WTC11 (cell line): ENCODE results near the gene SRCIN1. TPM values are rescaled to one million over a fixed set of nuclear protein-coding genes. Genes with fewer than 3 reads are reported as not detected.

Source experiments
- ATAC-seq: fragments of 200-7000 bp; cut with Tn5 transposase; 2 replicates; pipeline ENCODE4 v1.10.0; 2021; ENCODE audit warnings: mild to moderate bottlenecking, moderate library complexity
- CTCF ChIA-PET: fragments of 300-600 bp; sonication (Branson Sonifier 250); formaldehyde crosslinking; loops from one replicate; lab custom pipeline; 2021; ENCODE audit warnings: antibody characterized with exemption; lab: Charles Lee
- POLR2A ChIA-PET: fragments of 350-600 bp; sonication (Branson Sonifier 250); formaldehyde crosslinking; loops from one replicate; lab custom pipeline; 2021; ENCODE audit warnings: antibody characterized with exemption; lab: Charles Lee
- DNase-seq: peaks from one replicate; pipeline ENCODE4 v3.0.0; 2021; ENCODE audit warnings: low spot score
- H3K27ac Mint-ChIP-seq: 2 replicates; pipeline ENCODE4 v1.8.0; 2021; ENCODE audit warnings: mixed read lengths
- H3K27me3 Mint-ChIP-seq: 2 replicates; pipeline ENCODE4 v1.8.0; 2021; ENCODE audit warnings: low read depth, mild to moderate bottlenecking, moderate library complexity, mixed read lengths
- H3K36me3 Mint-ChIP-seq: 2 replicates; pipeline ENCODE4 v1.8.0; 2021; ENCODE audit warnings: mixed read lengths
- H3K4me1 Mint-ChIP-seq: 2 replicates; pipeline ENCODE4 v1.8.0; 2022; ENCODE audit warnings: mixed read lengths
- H3K4me3 Mint-ChIP-seq: 2 replicates; pipeline ENCODE4 v1.8.0; 2021; ENCODE audit warnings: mild to moderate bottlenecking, moderate library complexity, mixed read lengths
- H3K9me3 Mint-ChIP-seq: 2 replicates; pipeline ENCODE4 v1.8.0; 2021; ENCODE audit warnings: mixed read lengths
- ATF1 ChIP-seq: sonication (generic); formaldehyde crosslinking; IDR thresholded peaks from 2 replicates; pipeline ENCODE4 v1.8.1; 2023; ENCODE audit warnings: mild to moderate bottlenecking, moderate library complexity, missing genetic modification reagents
- CBFB ChIP-seq: sonication (generic); formaldehyde crosslinking; IDR thresholded peaks from 2 replicates; pipeline ENCODE4 v1.8.1; 2022; ENCODE audit warnings: mild to moderate bottlenecking, low read depth, missing genetic modification reagents
- ETV6 ChIP-seq: sonication (generic); formaldehyde crosslinking; IDR thresholded peaks from 2 replicates; pipeline ENCODE4 v1.8.1; 2022; ENCODE audit warnings: mild to moderate bottlenecking, missing genetic modification reagents
- FOXP1 ChIP-seq: sonication (generic); formaldehyde crosslinking; IDR thresholded peaks from 2 replicates; pipeline ENCODE4 v1.8.0; 2022; ENCODE audit warnings: missing genetic modification reagents, mild to moderate bottlenecking, moderate library complexity, borderline replicate concordance
- IRF2 ChIP-seq: sonication (generic); formaldehyde crosslinking; IDR thresholded peaks from 2 replicates; pipeline ENCODE4 v1.8.0; 2022; ENCODE audit warnings: low read depth, missing genetic modification reagents, borderline replicate concordance
- KAT7 ChIP-seq: sonication (generic); formaldehyde crosslinking; IDR thresholded peaks from 2 replicates; pipeline ENCODE4 v1.8.1; 2023; ENCODE audit warnings: missing genetic modification reagents, mild to moderate bottlenecking, borderline replicate concordance
- MXD4 ChIP-seq: fragments of 250-450 bp; sonication (Bioruptor Pico); IDR thresholded peaks from 2 replicates; pipeline ENCODE4 v1.8.0; 2021; ENCODE audit warnings: mild to moderate bottlenecking, moderate library complexity, borderline replicate concordance
- NFE2L1 ChIP-seq: sonication (generic); formaldehyde crosslinking; IDR thresholded peaks from 2 replicates; pipeline ENCODE4 v1.8.1; 2023; ENCODE audit warnings: missing genetic modification reagents
- NR1H2 ChIP-seq: sonication (generic); formaldehyde crosslinking; IDR thresholded peaks from 2 replicates; pipeline ENCODE4 v1.9.0; 2021; ENCODE audit warnings: mild to moderate bottlenecking, moderate library complexity, missing genetic modification reagents
- NR2C2 ChIP-seq: sonication (generic); formaldehyde crosslinking; IDR thresholded peaks from 2 replicates; pipeline ENCODE4 v1.8.0; 2022; ENCODE audit warnings: mild to moderate bottlenecking, missing genetic modification reagents
- RORB ChIP-seq: fragments of 250-450 bp; sonication (Bioruptor Pico); IDR thresholded peaks from 2 replicates; pipeline ENCODE4 v1.9.0; 2021; ENCODE audit warnings: mild to moderate bottlenecking
- TCF7 ChIP-seq: sonication (generic); formaldehyde crosslinking; IDR thresholded peaks from 2 replicates; pipeline ENCODE4 v1.8.0; 2022; ENCODE audit warnings: mild to moderate bottlenecking, low read depth, missing genetic modification reagents, moderate library complexity
- TP53 ChIP-seq: sonication (generic); formaldehyde crosslinking; IDR thresholded peaks from 2 replicates; pipeline ENCODE4 v1.8.1; 2023; ENCODE audit warnings: mild to moderate bottlenecking, missing genetic modification reagents
- ZNF263 ChIP-seq: sonication (generic); formaldehyde crosslinking; IDR thresholded peaks from 2 replicates; pipeline ENCODE4 v1.8.1; 2022; ENCODE audit warnings: low read depth, mild to moderate bottlenecking, moderate library complexity, missing genetic modification reagents
- ZNF396 ChIP-seq: fragments of 250-450 bp; sonication (Bioruptor Pico); IDR thresholded peaks from 2 replicates; pipeline ENCODE4 v1.8.0; 2021; ENCODE audit warnings: mild to moderate bottlenecking, moderate library complexity, borderline replicate concordance
- ZNF416 ChIP-seq: fragments of 250-450 bp; sonication (Bioruptor Pico); IDR thresholded peaks from 2 replicates; pipeline ENCODE4 v1.9.0; 2021; ENCODE audit warnings: mild to moderate bottlenecking, inconsistent platforms
- total RNA-seq: library from RNA; stranded (reverse); gene quantifications from 3 replicates; pipeline ENCODE4 v1.2.3, GENCODE V29; 2021
- TF ChIP-seq, protein P1 (sequence below): sonication (generic); formaldehyde crosslinking; IDR thresholded peaks from 2 replicates; pipeline ENCODE4 v1.8.1; 2023; ENCODE audit warnings: mild to moderate bottlenecking, moderate library complexity, missing genetic modification reagents
- TF ChIP-seq, protein P2 (sequence below): sonication (generic); formaldehyde crosslinking; conservative IDR thresholded peaks from 2 replicates; pipeline ENCODE4 v1.8.1; 2023; ENCODE audit warnings: mild to moderate bottlenecking, low read depth, missing genetic modification reagents, moderate library complexity
- TF ChIP-seq, protein P3 (sequence below): fragments of 250-450 bp; sonication (Bioruptor Pico); IDR thresholded peaks from 2 replicates; pipeline ENCODE4 v1.8.0; 2021; ENCODE audit warnings: mild to moderate bottlenecking
- TF ChIP-seq, protein P4 (sequence below): sonication (generic); formaldehyde crosslinking; IDR thresholded peaks from 2 replicates; pipeline ENCODE4 v1.8.1; 2023; ENCODE audit warnings: mild to moderate bottlenecking, missing genetic modification reagents
- TF ChIP-seq, protein P5 (sequence below): sonication (generic); formaldehyde crosslinking; conservative IDR thresholded peaks from 2 replicates; pipeline ENCODE4 v1.8.1; 2022; ENCODE audit warnings: mild to moderate bottlenecking, missing genetic modification reagents
- TF ChIP-seq, protein P6 (sequence below): sonication (generic); formaldehyde crosslinking; IDR thresholded peaks from 2 replicates; pipeline ENCODE4 v1.8.1; 2022; ENCODE audit warnings: mild to moderate bottlenecking, missing genetic modification reagents, moderate library complexity, borderline replicate concordance

SRCIN1 gene
- total RNA-seq, 1 experiment from 2014 or later: 17.3 TPM

DNA sequence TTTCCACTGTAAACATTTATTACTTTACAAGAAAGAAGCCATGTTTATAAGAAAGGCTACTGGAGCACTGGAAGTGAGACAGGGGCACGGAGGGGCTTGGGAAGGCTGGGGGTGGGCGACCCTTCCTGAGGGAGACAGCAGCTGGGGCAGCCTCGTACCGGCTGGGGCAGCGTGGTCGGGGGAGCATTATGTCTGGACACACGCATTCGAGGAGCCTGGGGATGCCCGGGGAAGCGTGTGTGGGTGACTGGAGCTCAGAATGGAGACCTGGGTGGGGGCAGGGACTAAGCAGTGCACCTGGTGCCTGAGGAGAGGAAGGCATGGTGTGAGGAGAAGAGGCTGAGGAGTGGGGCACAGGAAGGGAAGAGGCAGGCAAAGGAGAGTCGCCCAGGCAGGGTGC, 64.5 kb downstream of the SRCIN1 start:
- ATAC-seq (no peak), DNase-seq (no peak)
- TF ChIP-seq, protein P1, sequence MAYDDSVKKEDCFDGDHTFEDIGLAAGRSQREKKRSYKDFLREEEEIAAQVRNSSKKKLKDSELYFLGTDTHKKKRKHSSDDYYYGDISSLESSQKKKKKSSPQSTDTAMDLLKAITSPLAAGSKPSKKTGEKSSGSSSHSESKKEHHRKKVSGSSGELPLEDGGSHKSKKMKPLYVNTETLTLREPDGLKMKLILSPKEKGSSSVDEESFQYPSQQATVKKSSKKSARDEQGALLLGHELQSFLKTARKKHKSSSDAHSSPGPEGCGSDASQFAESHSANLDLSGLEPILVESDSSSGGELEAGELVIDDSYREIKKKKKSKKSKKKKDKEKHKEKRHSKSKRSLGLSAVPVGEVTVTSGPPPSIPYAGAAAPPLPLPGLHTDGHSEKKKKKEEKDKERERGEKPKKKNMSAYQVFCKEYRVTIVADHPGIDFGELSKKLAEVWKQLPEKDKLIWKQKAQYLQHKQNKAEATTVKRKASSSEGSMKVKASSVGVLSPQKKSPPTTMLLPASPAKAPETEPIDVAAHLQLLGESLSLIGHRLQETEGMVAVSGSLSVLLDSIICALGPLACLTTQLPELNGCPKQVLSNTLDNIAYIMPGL (CRISPR knock-in tag): no peak
- TF ChIP-seq, protein P2, sequence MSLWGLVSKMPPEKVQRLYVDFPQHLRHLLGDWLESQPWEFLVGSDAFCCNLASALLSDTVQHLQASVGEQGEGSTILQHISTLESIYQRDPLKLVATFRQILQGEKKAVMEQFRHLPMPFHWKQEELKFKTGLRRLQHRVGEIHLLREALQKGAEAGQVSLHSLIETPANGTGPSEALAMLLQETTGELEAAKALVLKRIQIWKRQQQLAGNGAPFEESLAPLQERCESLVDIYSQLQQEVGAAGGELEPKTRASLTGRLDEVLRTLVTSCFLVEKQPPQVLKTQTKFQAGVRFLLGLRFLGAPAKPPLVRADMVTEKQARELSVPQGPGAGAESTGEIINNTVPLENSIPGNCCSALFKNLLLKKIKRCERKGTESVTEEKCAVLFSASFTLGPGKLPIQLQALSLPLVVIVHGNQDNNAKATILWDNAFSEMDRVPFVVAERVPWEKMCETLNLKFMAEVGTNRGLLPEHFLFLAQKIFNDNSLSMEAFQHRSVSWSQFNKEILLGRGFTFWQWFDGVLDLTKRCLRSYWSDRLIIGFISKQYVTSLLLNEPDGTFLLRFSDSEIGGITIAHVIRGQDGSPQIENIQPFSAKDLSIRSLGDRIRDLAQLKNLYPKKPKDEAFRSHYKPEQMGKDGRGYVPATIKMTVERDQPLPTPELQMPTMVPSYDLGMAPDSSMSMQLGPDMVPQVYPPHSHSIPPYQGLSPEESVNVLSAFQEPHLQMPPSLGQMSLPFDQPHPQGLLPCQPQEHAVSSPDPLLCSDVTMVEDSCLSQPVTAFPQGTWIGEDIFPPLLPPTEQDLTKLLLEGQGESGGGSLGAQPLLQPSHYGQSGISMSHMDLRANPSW (CRISPR knock-in tag): no peak
- TF ChIP-seq, protein P3, sequence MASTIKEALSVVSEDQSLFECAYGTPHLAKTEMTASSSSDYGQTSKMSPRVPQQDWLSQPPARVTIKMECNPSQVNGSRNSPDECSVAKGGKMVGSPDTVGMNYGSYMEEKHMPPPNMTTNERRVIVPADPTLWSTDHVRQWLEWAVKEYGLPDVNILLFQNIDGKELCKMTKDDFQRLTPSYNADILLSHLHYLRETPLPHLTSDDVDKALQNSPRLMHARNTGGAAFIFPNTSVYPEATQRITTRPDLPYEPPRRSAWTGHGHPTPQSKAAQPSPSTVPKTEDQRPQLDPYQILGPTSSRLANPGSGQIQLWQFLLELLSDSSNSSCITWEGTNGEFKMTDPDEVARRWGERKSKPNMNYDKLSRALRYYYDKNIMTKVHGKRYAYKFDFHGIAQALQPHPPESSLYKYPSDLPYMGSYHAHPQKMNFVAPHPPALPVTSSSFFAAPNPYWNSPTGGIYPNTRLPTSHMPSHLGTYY (CRISPR knock-in tag): no peak
- TF ChIP-seq CBFB (CRISPR knock-in tag): no peak
- TF ChIP-seq ZNF416 (CRISPR knock-in tag): no peak
- TF ChIP-seq NFE2L1 (CRISPR knock-in tag): no peak
- no peak for TF ChIP-seq MXD4 (CRISPR knock-in tag)
- ChIA-PET POLR2A (interaction anchor here (0.8 kb wide), 1 partner anchor 17 kb away, joined by 3 read pairs; no protein-coding TSS in a partner anchor), CTCF (interaction anchor here (0.6 to 19.6 kb wide), 4 partner anchors 15 to 108 kb away, joined by 3 to 341 read pairs (median 4); no protein-coding TSS in a partner anchor)
- H3K4me3 Mint-ChIP-seq: no peak overlapping the region
- H3K36me3 Mint-ChIP-seq: no peaks in the 10 kb centered on the region
- H3K4me1 Mint-ChIP-seq: peaks cover 18% of the 10 kb centered on the region
- no peak overlapping the region for H3K27ac Mint-ChIP-seq
- H3K27me3 Mint-ChIP-seq: peaks cover 13% of the 10 kb centered on the region
- no peaks in the 10 kb centered on the region for H3K9me3 Mint-ChIP-seq

DNA sequence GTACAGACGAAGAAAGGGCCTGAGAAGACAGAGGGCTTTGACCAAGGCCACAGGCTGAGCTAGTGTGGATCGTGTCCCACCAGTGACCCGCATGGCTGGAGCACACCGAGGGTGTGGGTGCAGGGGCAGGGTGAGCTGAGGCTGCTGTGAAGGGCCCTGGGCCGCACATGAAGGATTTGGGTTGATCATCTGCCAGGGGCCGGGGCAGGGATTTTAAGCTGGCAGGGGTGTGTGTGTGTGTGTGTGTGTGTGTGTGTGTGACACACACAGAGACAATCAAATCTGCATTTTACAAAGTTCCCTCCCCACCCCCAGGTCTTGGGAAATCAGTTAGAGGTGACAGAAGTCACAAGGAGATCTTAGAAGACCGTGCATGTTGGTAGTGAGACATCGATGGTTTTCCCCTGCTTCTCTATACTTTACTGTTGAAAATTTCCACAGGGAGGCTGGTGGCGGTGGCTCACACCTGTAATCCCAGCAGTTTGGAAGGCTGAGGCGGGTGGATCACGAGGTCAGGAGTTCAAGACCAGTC, 65.2 kb downstream of the SRCIN1 start:
- ATAC-seq: no peak
- POLR2A ChIA-PET: interaction anchor here (0.8 kb wide), 1 partner anchor 17 kb away, joined by 3 read pairs; no protein-coding TSS in a partner anchor
- peaks cover 18% of the 10 kb centered on the region for H3K4me1 Mint-ChIP-seq
- DNase-seq: no peak
- TF ChIP-seq, protein P4, sequence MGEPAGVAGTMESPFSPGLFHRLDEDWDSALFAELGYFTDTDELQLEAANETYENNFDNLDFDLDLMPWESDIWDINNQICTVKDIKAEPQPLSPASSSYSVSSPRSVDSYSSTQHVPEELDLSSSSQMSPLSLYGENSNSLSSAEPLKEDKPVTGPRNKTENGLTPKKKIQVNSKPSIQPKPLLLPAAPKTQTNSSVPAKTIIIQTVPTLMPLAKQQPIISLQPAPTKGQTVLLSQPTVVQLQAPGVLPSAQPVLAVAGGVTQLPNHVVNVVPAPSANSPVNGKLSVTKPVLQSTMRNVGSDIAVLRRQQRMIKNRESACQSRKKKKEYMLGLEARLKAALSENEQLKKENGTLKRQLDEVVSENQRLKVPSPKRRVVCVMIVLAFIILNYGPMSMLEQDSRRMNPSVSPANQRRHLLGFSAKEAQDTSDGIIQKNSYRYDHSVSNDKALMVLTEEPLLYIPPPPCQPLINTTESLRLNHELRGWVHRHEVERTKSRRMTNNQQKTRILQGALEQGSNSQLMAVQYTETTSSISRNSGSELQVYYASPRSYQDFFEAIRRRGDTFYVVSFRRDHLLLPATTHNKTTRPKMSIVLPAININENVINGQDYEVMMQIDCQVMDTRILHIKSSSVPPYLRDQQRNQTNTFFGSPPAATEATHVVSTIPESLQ (CRISPR knock-in tag): no peak
- TF ChIP-seq TP53 (CRISPR knock-in tag) (no peak), ZNF396 (no peak), IRF2 (CRISPR knock-in tag) (no peak), ATF1 (CRISPR knock-in tag) (no peak), FOXP1 (no peak), NR2C2 (CRISPR knock-in tag) (no peak), ZNF263 (CRISPR knock-in tag) (no peak), TCF7 (CRISPR knock-in tag) (no peak), NR1H2 (CRISPR knock-in tag) (no peak), RORB (CRISPR knock-in tag) (no peak), ETV6 (CRISPR knock-in tag) (no peak), KAT7 (CRISPR knock-in tag) (no peak)
- TF ChIP-seq, protein P5, sequence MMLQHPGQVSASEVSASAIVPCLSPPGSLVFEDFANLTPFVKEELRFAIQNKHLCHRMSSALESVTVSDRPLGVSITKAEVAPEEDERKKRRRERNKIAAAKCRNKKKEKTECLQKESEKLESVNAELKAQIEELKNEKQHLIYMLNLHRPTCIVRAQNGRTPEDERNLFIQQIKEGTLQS (CRISPR knock-in tag): no peak
- TF ChIP-seq, protein P6, sequence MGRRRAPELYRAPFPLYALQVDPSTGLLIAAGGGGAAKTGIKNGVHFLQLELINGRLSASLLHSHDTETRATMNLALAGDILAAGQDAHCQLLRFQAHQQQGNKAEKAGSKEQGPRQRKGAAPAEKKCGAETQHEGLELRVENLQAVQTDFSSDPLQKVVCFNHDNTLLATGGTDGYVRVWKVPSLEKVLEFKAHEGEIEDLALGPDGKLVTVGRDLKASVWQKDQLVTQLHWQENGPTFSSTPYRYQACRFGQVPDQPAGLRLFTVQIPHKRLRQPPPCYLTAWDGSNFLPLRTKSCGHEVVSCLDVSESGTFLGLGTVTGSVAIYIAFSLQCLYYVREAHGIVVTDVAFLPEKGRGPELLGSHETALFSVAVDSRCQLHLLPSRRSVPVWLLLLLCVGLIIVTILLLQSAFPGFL (CRISPR knock-in tag): no peak
- H3K27me3 Mint-ChIP-seq: peaks cover 20% of the 10 kb centered on the region
- no peak overlapping the region for H3K27ac Mint-ChIP-seq
- CTCF ChIA-PET: interaction anchor here (0.6 to 19.6 kb wide), 8 partner anchors 9 to 126 kb away, joined by 3 to 341 read pairs (median 3); no protein-coding TSS in a partner anchor
- H3K9me3 Mint-ChIP-seq: no peaks in the 10 kb centered on the region
- no peak overlapping the region for H3K4me3 Mint-ChIP-seq
- H3K36me3 Mint-ChIP-seq: no peaks in the 10 kb centered on the region
